ENCODE data around the gene ZFTA. TPM values are rescaled to one million over a fixed set of nuclear protein-coding genes. Genes with fewer than 3 reads are reported as not detected.

ZFTA gene
- total RNA-seq, 4 donors from 2014 or later, result 6.9 to 18.6 (median 11.8) TPM

- H3K36me3 ChIP-seq, result peaks cover 0 to 30% of the 10 kb centered on the region in 2 donors
- no peak overlapping the region for H3K4me3 ChIP-seq
- no peak for DNase-seq
- H3K9me3 ChIP-seq, result no peaks in the 10 kb centered on the region
- no peak overlapping the region for H3K27ac ChIP-seq
- peaks cover 0 to 9% of the 10 kb centered on the region in 2 donors for H3K4me1 ChIP-seq
- in situ Hi-C loops (cut with MboI; ENCODE audit: low sequenced_read_pairs in 4 of 4), result loop anchor here in 1 of 4 donors (10.0 kb wide), 1 partner anchor 184 kb away; no protein-coding TSS in a partner anchor
- intact Hi-C loops (cut with DNase I; ENCODE audit: low total_unique reads), result loop anchor here (10.0 kb wide), 1 partner anchor 114 kb away; no protein-coding TSS in a partner anchor
- no peak for ATAC-seq
- H3K27me3 ChIP-seq, result no peaks in the 10 kb centered on the region
- TF ChIP-seq POLR2A (IDR thresholded peaks at IDR 0.05) (no peak), CTCF (IDR thresholded peaks at IDR 0.05 in 4 of 5, conservative IDR thresholded peaks at IDR 0.05 in 1 of 5) (no peak)
Observed at GRCh38 chr11:63760487-63761079, 8.0 kb downstream of the ZFTA start.

GRCh38 chr11:63756919-63757761, 11.4 kb downstream of the ZFTA start:
- no peak for DNase-seq
- TF ChIP-seq POLR2A (IDR thresholded peaks at IDR 0.05) (no peak), CTCF (IDR thresholded peaks at IDR 0.05 in 4 of 5, conservative IDR thresholded peaks at IDR 0.05 in 1 of 5) (no peak)
- Histone ChIP-seq H3K4me3 (no peak overlapping the region), H3K27me3 (no peaks in the 10 kb centered on the region), H3K27ac (no peak overlapping the region), H3K36me3 (peaks cover 0 to 57% of the 10 kb centered on the region in 2 donors), H3K9me3 (no peaks in the 10 kb centered on the region), H3K4me1 (peaks cover 0 to 1% of the 10 kb centered on the region in 2 donors)
- intact Hi-C loops (cut with DNase I; ENCODE audit: low total_unique reads), result no loop called here
- no peak for ATAC-seq
- in situ Hi-C loops (cut with MboI; ENCODE audit: low sequenced_read_pairs in 4 of 4), result no loop called here

GRCh38 chr11:63749624-63750023, 19.0 kb downstream of the ZFTA start:
- intact Hi-C loops (cut with DNase I; ENCODE audit: low total_unique reads) (no loop called here), in situ Hi-C loops (cut with MboI; ENCODE audit: low sequenced_read_pairs in 4 of 4) (loop anchor here in 2 of 4 donors (10.0 to 25.0 kb wide), 2 partner anchors 85 to 112 kb away; no protein-coding TSS in a partner anchor)
- TF ChIP-seq POLR2A (IDR thresholded peaks at IDR 0.05) (no peak), CTCF (IDR thresholded peaks at IDR 0.05 in 4 of 5, conservative IDR thresholded peaks at IDR 0.05 in 1 of 5) (no peak)
- H3K36me3 ChIP-seq, result peaks cover 0 to 47% of the 10 kb centered on the region in 2 donors
- H3K27ac ChIP-seq, result no peak overlapping the region
- DNase-seq (no peak), ATAC-seq (no peak)
- H3K9me3 ChIP-seq, result no peaks in the 10 kb centered on the region
- no peak overlapping the region for H3K4me3 ChIP-seq
- no peaks in the 10 kb centered on the region for H3K27me3 ChIP-seq
- peaks cover 0 to 4% of the 10 kb centered on the region in 2 donors for H3K4me1 ChIP-seq

- no peaks in the 10 kb centered on the region for H3K9me3 ChIP-seq
- H3K4me3 ChIP-seq, result no peak overlapping the region
- no peaks in the 10 kb centered on the region for H3K27me3 ChIP-seq
- DNase-seq, result no peak
- intact Hi-C loops (cut with DNase I; ENCODE audit: low total_unique reads) (no loop called here), in situ Hi-C loops (cut with MboI; ENCODE audit: low sequenced_read_pairs in 4 of 4) (loop anchor here in 2 of 4 donors (10.0 to 25.0 kb wide), 2 partner anchors 82 to 110 kb away; no protein-coding TSS in a partner anchor)
- H3K36me3 ChIP-seq, result peaks cover 0 to 26% of the 10 kb centered on the region in 2 donors
- H3K4me1 ChIP-seq, result peaks cover 0 to 4% of the 10 kb centered on the region in 2 donors
- no peak for TF ChIP-seq POLR2A (IDR thresholded peaks at IDR 0.05)
- H3K27ac ChIP-seq, result no peak overlapping the region
- no peak for ATAC-seq
Observed at GRCh38 chr11:63747011-63747410, 21.6 kb downstream of the ZFTA start.
